Keratinocyte (primary cell): ENCODE results near the gene RENBP.

Experiments used
- CTCF ChIP-seq, 3 experiments: IDR thresholded peaks in 1 of 3; conservative IDR thresholded peaks in 1 of 3; optimal IDR thresholded peaks in 1 of 3; 2 replicates in 2 of 3; 3 replicates in 1 of 3; pipeline versions ENCODE3 to v1.5.1; 2011; ENCODE audit warnings: low read length in 3 of 3, mild to moderate bottlenecking in 3 of 3, moderate library complexity in 2 of 3, control low read depth in 1 of 3, inconsistent platforms in 1 of 3; ENCODE audit not compliant: insufficient read depth in 2 of 3; ENCODE audit errors: extremely low read depth in 1 of 3
- EZH2 ChIP-seq: IDR thresholded peaks from one replicate; pipeline ENCODE4 v1.6.1; 2012; ENCODE audit warnings: inconsistent platforms, mild to moderate bottlenecking, low read length, moderate library complexity

- TF ChIP-seq CTCF (optimal IDR thresholded peaks at IDR 0.05 in 1 of 3, IDR thresholded peaks at IDR 0.05 in 1 of 3, conservative IDR thresholded peaks at IDR 0.05 in 1 of 3; ENCODE audit: extremely low read depth in 1 of 3, insufficient read depth in 2 of 3, low read length in 3 of 3) = peak in 1 of 3 experiments; percentile 3
- no peak for TF ChIP-seq EZH2
These were observed 20.1 kb downstream of the RENBP start for GRCh38 chrX:153924149-153924861.
